ENCODE data around the gene GNAT1.

Gene GNAT1

DNA sequence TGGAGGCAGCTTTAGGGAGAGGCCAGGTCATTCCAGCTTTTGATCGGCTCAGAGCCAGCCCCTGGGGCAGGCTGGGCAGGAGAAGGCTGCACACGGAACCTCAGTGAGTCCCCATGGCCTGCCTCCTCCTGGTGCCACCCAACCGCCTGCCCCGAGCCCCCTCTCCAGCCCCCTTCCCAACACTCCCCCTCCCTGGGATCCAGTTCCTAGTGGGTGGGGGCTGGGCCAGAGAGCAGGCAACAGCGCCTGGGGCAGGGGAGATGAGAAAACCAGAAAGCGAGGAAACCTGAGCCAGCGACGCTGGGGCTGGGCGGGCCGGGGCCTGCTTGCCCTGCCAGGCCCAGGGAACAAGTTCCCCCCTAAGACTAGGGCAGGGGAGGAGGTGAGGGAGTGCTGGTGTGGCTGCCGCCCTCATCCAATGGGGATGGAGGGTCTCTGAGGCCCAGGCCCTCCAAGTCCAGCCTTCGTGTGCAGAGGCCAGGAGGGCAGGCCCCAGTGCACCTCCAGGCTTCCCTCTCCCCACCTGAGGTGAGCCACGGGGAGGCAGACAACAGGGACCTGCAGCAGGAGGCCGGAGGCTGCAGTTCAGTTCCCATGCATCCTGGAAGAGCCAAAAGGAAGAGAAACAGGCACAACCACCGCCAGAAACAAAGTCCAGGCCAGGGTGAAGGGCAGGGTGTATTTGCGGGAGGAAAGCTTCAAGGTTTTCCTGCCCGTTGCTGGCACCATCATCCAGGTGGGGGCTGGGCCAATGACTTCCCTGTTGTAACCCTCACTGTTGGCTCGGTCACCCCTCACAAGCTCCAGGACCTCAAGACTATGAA, 40.3 kb upstream of the GNAT1 start:
- H3K4me3 ChIP-seq (ENCODE audit: low read length) = no peak overlapping the region
- TF ChIP-seq, protein P1, sequence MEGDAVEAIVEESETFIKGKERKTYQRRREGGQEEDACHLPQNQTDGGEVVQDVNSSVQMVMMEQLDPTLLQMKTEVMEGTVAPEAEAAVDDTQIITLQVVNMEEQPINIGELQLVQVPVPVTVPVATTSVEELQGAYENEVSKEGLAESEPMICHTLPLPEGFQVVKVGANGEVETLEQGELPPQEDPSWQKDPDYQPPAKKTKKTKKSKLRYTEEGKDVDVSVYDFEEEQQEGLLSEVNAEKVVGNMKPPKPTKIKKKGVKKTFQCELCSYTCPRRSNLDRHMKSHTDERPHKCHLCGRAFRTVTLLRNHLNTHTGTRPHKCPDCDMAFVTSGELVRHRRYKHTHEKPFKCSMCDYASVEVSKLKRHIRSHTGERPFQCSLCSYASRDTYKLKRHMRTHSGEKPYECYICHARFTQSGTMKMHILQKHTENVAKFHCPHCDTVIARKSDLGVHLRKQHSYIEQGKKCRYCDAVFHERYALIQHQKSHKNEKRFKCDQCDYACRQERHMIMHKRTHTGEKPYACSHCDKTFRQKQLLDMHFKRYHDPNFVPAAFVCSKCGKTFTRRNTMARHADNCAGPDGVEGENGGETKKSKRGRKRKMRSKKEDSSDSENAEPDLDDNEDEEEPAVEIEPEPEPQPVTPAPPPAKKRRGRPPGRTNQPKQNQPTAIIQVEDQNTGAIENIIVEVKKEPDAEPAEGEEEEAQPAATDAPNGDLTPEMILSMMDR (conservative IDR thresholded peaks at IDR 0.05; ENCODE audit: low read depth, low read length) = no peak
- no peak for DNase-seq (ENCODE audit: low read depth)

- TF ChIP-seq, protein P1 (conservative IDR thresholded peaks at IDR 0.05; ENCODE audit: low read depth, low read length) = no peak
- H3K4me3 ChIP-seq (ENCODE audit: low read length) = no peak overlapping the region
- DNase-seq (ENCODE audit: low read depth) = no peak
Observed at GRCh38 chr3:50151728-50152127, 39.7 kb upstream of the GNAT1 start.

GRCh38 chr3:50153782-50154475, 37.5 kb upstream of the GNAT1 start:
- no peak for DNase-seq (ENCODE audit: low read depth)
- H3K4me3 ChIP-seq (ENCODE audit: low read length) = no peak overlapping the region
- TF ChIP-seq, protein P1 (conservative IDR thresholded peaks at IDR 0.05; ENCODE audit: low read depth, low read length) = no peak

- TF ChIP-seq, protein P1 (conservative IDR thresholded peaks at IDR 0.05; ENCODE audit: low read depth, low read length) = peak; percentile 47
- peak overlapping the region; percentile 44 for H3K4me3 ChIP-seq (ENCODE audit: low read length)
- no peak for DNase-seq (ENCODE audit: low read depth)
Observed at GRCh38 chr3:50154476-50154839, 37.0 kb upstream of the GNAT1 start.

DNA sequence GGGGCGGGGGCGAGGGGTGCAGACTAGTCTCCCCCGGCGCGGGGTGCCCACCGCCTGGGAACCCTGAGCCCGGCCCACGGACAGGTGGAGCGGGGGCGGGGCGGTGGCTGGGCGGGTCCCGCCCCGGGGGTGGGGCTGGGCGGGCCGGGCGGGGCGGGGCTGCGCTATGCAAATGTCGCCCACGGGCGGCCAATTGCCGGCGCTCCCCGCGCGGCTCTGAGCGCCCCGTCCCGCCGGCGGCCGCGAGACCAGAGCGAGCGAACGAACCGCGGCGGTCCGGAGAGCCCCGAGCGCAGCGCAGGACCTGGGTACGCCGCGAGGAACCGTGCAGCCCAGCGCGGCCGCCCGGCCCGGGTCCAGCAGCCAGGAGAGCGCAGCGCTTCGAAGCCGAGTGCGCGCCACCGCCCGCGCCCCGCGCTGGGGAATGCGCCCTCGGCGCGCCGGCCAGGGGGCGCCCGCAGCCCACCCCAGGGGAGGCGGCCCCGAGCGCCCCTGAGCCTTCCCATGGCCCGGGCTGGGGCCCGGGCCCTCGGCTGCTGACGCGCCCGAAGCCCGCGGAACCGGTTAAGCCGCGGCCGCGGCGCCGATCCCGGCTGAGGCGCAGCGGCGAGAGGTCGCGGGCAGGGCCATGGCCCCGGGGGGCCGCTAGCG, 36.4 kb upstream of the GNAT1 start, which contains the start of gene SEMA3F:
TSS of gene SEMA3F (plus strand) at position 485 of the 651 bp plus-strand sequence. CDS start 4,299 bp downstream, outside the sequence.
- H3K4me3 ChIP-seq (ENCODE audit: low read length) = peak within 1 kb of the TSS; percentile 85
- no peak for DNase-seq (ENCODE audit: low read depth)
- TF ChIP-seq, protein P1 (conservative IDR thresholded peaks at IDR 0.05; ENCODE audit: low read depth, low read length) = peak; percentile 2

GRCh38 chr3:50155491-50155878, 35.9 kb upstream of the GNAT1 start:
- TF ChIP-seq, protein P1 (conservative IDR thresholded peaks at IDR 0.05; ENCODE audit: low read depth, low read length) = no peak
- no peak for DNase-seq (ENCODE audit: low read depth)
- peak overlapping the region; percentile 85 for H3K4me3 ChIP-seq (ENCODE audit: low read length)
